GM04504 (cell line): ENCODE measurements around the gene BFSP2.
"Not testable (repeated sequence)": the region's sequence is repeated elsewhere in the genome, so short reads cannot be mapped to it uniquely, and the experiment has no call there.

Source experiments
- DNase-seq: peaks from one replicate; pipeline ENCODE4 v3.0.0-alpha.2; 2012; ENCODE audit warnings: low read depth

Gene BFSP2

DNA sequence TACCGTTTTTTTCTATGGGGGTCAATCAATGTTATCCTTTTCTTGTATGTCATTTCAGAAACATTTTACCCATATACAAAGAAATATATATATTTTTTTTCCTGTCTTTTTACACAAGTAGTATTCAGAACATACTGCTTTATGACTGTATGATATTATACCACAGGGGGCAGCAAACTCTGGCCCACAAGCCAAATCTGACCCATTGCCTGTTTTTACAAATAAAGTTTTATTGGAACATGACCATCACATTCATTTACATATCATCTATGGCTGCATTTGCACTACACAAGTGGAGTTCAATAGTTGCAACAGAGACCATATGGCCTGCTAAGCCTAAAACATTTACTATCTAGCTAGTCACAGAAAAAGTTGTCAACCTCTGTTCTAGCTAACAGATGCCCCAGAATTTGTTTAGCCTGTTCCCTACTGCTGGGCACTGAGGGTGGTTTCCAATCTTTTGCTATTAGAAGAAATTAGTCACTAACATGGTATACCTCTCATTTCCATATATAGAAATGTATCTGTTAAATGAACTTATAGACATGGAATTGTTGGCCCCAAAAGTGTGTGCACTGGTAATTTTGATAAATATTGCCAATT lies 57.7 kb downstream of the BFSP2 start:
- DNase-seq = no peak

- no peak for DNase-seq
These were observed 59.5 kb downstream of the BFSP2 start for GRCh38 chr3:133459400-133459799.

DNA sequence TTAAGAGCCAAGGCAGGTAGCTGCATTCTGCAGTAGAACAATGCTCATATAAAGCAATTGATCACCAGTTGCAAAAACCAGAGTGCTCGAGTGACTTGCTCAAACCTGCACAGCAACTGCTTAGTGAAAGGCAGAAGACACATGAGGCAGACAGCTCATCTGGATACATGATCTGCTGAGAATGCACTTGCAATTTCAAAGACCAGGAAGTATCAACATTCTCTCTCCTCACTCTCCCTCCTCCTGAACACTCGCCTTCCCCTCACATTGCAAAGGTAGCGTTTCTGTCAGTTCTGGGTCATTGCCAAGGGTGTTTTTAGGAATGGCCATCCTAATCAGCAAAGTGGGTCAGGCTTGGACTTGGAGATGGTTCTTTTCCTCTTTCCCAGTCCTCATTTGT lies 61.0 kb downstream of the BFSP2 start:
- no peak for DNase-seq

DNA sequence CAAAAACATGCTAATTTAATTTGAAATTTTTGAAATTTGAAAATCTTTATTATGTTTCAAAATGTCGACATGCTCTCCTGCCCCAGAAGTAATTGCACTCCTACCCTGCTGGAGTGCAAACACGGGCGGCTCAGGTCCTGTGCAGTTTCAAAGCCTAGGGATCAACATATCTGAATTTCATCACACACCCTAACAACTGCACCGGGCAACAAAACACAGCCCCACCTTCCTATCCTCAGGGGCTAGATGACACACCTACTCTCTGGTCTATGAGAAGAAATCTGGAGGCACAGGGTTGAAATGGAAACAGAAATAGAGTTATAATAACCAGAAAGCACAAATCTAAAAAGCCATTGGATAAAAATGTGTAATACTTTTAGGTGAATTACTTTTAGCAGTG lies 61.4 kb downstream of the BFSP2 start:
- DNase-seq = no peak

DNA sequence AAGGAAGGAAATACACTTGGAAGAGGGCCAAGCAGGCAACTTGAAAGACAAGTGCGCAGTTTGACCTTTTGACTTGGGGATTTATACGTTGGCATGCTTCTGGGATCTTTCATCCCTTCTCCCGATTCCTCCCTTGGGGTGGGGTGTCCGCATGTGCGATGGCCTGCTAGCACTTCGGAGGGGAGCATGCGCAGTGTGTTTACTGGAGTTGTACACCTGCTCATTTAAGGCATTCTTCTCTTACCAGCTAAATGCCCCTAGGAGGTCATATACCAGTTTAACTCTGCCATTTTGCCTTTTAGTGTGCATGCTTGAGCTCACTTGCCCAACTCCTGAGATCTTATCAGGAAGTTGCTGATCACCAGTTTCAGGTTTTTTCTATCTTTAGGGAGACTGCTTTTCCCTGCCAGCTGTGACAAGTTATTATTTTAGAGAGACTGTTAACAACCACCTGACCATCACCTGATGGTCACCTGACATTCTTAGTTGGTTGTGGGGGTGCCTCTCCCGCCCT lies 63.5 kb downstream of the BFSP2 start:
- no peak for DNase-seq

DNA sequence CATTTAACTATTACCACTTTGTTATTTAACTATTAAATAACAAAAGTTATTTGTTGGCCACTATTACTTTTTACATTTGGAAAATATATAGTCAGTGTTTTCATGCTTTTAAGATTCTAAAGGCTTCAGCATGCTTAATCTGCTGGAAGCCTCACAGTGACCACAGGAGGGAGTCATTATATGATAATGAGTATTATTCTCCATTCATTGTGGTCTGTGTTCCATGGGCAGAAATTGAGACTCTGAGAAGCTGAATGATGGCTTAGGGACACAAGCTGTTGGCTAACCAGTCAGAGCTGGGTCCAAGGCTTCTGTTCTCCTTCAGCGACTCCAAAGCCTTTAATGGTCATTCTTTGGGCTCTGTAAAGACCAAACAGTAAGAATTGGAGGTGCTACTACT lies 64.7 kb downstream of the BFSP2 start:
- no peak for DNase-seq

GRCh38 chr3:133466531-133467386 lies 66.9 kb downstream of the BFSP2 start:
- DNase-seq = no peak

DNA sequence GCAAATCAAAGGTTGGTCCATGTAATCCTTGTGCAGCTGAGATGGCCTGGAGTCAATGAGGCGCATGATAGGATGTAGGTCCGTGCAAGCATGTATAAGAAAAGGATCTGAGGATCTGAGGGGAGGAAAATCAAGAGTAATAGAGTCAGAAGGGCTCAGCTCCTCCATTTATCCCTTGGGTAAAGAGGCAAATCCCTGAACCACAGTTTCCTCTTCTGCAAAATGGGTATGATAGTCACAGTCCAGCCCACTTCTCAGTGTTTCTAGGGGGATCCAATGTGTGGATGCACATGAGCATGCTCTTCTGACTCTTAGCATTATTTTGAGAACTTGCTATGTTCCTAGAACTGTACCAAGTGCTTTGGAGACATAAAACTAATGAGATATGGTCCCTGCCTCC lies 67.9 kb downstream of the BFSP2 start:
- DNase-seq = no peak

DNA sequence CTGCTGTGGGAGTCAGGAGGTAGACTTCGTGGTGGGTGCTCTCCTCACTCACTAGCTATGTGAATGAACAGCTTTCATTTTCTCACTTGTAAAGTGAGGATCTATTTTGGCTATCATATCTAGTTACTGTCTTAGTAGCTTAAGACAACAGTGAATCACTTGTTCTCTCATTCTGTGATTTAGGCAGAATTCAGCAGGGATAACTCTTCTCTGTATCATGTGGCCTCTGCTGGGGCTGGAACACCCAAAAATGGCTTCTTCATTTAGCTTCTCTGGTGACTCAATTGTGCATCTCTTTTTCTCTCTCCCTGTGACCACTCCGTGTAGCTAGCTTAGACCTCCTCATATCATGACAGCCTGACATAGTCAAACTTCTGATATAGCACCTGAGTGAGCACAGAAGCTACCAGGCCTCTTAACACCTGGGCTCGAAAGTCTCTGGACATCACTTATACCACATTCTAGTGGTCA lies 68.4 kb downstream of the BFSP2 start:
- DNase-seq = no peak

DNA sequence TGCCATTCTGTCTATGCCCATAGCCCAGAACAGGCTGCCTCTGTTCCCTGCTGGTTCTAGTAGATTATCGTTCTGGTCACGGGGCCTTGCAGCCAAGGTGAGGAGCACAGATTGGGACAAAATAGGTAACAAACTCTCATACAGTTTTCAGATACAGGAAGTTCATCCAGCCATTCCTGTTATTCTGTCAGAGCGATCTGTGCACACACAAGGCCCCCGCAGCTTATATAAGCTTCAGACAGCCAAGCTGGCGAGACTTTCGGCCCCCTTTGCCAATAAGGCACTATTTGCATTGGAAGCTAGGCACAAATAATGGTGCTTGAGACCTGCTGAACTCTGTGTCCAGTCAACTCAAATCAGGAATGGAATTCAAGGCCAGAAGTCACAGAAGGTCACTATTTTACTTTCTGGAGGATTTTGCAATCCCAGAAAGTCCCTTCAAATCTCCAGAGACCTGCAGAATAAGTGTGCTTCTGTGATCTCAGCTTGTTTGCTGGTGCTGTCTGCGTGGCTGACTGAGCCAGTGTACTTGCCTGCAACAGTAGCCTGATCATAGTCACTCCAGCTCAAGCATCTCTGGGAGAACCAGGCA lies 69.4 kb downstream of the BFSP2 start:
- no peak for DNase-seq

- no peak for DNase-seq
These were observed 72.4 kb downstream of the BFSP2 start for GRCh38 chr3:133472242-133472641.

DNA sequence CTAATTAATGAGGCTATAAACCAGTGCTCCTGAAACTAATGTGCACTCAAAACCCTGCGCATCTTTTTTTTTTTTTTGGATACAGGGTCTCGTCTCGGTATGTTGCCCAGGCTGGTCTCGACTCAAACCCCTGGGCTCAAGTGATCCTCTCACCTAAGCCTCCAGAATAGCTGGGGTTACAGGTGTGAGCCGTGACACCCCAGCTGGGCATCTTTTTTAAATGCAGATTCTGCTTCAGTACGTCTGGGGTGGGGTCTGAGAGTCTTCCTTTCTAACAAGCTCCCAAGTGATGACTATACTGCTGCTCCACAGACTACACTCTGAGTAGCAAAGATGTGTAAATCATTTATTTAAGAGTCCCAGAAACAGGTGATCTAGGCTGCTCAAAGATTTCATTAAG lies 73.0 kb downstream of the BFSP2 start:
- no peak for DNase-seq

DNA sequence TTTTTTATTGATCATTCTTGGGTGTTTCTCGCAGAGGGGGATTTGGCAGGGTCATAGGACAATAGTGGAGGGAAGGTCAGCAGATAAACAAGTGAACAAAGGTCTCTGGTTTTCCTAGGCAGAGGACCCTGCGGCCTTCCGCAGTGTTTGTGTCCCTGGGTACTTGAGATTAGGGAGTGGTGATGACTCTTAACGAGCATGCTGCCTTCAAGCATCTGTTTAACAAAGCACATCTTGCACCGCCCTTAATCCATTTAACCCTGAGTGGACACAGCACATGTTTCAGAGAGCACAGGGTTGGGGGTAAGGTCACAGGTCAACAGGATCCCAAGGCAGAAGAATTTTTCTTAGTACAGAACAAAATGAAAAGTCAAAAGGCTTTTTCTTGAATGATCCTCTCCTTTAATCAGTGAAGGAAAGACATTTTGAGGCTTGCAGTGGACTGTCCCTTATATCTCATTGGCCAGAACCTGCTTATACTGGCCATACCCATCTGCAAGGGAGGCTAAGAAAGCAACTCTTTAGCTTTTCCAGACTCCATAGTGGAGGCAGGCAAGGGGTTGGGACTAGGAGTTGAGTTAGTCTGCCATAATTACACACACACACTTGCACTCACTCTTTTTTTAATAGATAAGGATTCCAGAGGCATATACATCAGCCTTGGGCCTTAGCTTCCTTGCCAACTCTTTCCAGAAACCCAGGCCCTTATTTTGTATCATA lies 73.8 kb downstream of the BFSP2 start:
- not testable (repeated sequence) for DNase-seq

- no peak for DNase-seq
These were observed 74.5 kb downstream of the BFSP2 start for GRCh38 chr3:133474251-133474801.

GRCh38 chr3:133474817-133475216 lies 75.0 kb downstream of the BFSP2 start:
- DNase-seq = no peak

DNA sequence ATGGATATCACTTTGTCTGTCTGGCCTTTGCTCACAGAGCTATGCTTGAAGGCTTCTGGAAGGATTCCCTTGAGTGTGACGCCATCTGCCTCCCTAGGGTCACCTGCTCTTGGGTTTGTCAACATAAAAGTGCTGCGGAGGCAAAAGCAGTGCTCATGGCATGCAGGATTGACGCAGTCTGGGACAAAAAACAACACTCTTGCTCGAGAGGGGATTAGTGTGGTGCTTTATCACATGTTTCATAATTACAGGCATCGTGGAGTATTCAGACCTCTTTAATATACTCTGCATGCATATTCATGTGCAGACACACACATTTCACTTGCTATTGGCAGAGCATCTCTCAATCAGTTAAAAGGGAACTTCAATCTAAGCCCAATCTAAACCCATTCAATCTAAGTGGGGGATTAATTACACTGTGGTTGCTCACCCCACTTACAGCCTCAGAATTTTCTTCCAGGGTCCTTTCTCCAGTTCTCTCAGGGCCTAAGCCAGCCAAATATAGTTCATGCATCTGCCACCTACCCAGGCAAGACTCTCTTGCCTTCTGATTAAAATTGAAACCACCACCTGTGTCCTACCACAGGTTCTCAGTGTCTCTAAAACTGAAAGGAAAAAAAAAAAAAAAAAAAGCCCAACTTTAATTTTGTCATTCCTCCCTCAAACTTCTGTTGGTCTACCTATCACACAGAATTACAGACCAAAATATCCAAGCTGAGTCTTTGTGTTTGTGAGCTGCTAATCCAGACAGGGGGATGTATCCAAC lies 75.6 kb downstream of the BFSP2 start:
- DNase-seq = no peak

GRCh38 chr3:133476971-133477375 lies 77.1 kb downstream of the BFSP2 start:
- DNase-seq = no peak

- no peak for DNase-seq
These were observed 77.6 kb downstream of the BFSP2 start for GRCh38 chr3:133477487-133477886.

DNA sequence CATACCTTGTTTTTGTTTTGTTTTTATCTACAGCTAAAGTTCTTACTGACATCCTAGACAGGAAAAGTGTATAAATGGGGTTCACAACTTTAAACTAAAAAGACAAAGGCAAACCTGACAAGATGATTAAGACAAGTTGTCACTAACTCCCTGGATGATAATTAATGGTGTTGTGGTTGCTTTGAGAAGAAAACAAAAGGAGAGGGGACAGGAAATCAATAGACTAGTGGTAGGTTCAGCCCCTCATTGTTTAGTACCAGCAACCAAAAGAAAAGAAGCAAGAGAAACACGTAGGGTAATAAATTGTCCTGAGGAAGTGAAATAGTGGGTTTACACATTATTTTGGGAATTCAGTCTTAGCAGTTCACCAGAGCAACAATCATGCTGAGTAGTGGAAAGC lies 78.8 kb downstream of the BFSP2 start:
- DNase-seq = no peak

- DNase-seq = no peak
These were observed 79.5 kb downstream of the BFSP2 start for GRCh38 chr3:133479401-133479800.
